NCI-H1417 (cell line): Measurements from ENCODE around the gene SCD.
A peak's percentile ranks its signal among the peaks of the same experiment; 100 is the strongest.

Source experiments
- DNase-seq, 3 experiments: peaks; one replicate each; lab custom pipeline; 2025; lab: John Stamatoyannopoulos, UW

Gene SCD

GRCh38 chr10:100340948-100341847, 5.8 kb upstream of the SCD start:
- peak in 2 of 3 experiments; percentile 17 to 47 for DNase-seq

- DNase-seq, result peak in 2 of 3 experiments; percentile 9 to 29
These were observed 4.9 kb upstream of the SCD start for GRCh38 chr10:100341953-100342626.

GRCh38 chr10:100342627-100342972, 4.4 kb upstream of the SCD start:
- no peak for DNase-seq

- DNase-seq, result no peak
These were observed 2.7 kb upstream of the SCD start for GRCh38 chr10:100344241-100344788.

GRCh38 chr10:100345570-100346330, 1.3 kb upstream of the SCD start:
- peak in 1 of 3 experiments; percentile 35 for DNase-seq

- peak; percentile 41 to 68 (median 59) for DNase-seq
These were observed 675 bp upstream of the SCD start for GRCh38 chr10:100346351-100346764.

- peak in 2 of 3 experiments; percentile 14 to 53 for DNase-seq
These were observed 649 bp downstream of the SCD start for GRCh38 chr10:100347568-100348195.

GRCh38 chr10:100348389-100348927, 1.4 kb downstream of the SCD start:
- no peak for DNase-seq

GRCh38 chr10:100349087-100349486, 2.1 kb downstream of the SCD start:
- DNase-seq, result no peak

- no peak for DNase-seq
These were observed 2.6 kb downstream of the SCD start for GRCh38 chr10:100349672-100350071.

GRCh38 chr10:100350914-100351485, 4.0 kb downstream of the SCD start:
- no peak for DNase-seq

GRCh38 chr10:100353770-100354485, 6.9 kb downstream of the SCD start:
- no peak for DNase-seq

GRCh38 chr10:100355086-100355485, 8.1 kb downstream of the SCD start:
- no peak for DNase-seq

- no peak for DNase-seq
These were observed 9.3 kb downstream of the SCD start for GRCh38 chr10:100356067-100357017.

- DNase-seq, result no peak
These were observed 10.2 kb downstream of the SCD start for GRCh38 chr10:100357059-100357858.

GRCh38 chr10:100359030-100359432, 12.0 kb downstream of the SCD start:
- no peak for DNase-seq

GRCh38 chr10:100359529-100360150, 12.6 kb downstream of the SCD start:
- DNase-seq, result no peak

GRCh38 chr10:100360234-100360633, 13.2 kb downstream of the SCD start:
- DNase-seq, result no peak
